Measurements from ENCODE around the gene CIDEB. TPM values are rescaled to one million over a fixed set of nuclear protein-coding genes. Genes with fewer than 3 reads are reported as not detected.

Gene CIDEB
- total RNA-seq, 1 donor: 0.36 TPM

- Histone ChIP-seq H3K4me2 (ENCODE audit: insufficient read depth, low read length) (no peak overlapping the region), H2AFZ (ENCODE audit: low read length) (no peak overlapping the region), H3K27ac (ENCODE audit: low read depth, low read length) (no peak overlapping the region), H3K36me3 (ENCODE audit: insufficient read depth, low read length) (peaks cover 45% of the 10 kb centered on the region), H3K79me2 (ENCODE audit: insufficient read depth, low read length) (no peaks in the 10 kb centered on the region), H3K4me1 (ENCODE audit: insufficient read depth, low read length) (peaks cover 4% of the 10 kb centered on the region), H3K27me3 (ENCODE audit: insufficient read depth, low read length) (no peaks in the 10 kb centered on the region), H3K9me3 (ENCODE audit: low read depth, low read length) (no peaks in the 10 kb centered on the region), H3K4me3 (ENCODE audit: insufficient read depth, low read length) (no peak overlapping the region), H4K20me1 (ENCODE audit: insufficient read depth, low read length) (no peaks in the 10 kb centered on the region)
- TF ChIP-seq CTCF (IDR thresholded peaks at IDR 0.05; ENCODE audit: extremely low read depth, low read depth, low read length): no peak
- DNase-seq (ENCODE audit: insufficient read length, low spot score, missing footprints): no peak
These were observed 15.5 kb downstream of the CIDEB start for GRCh38 chr14:24292118-24292807.

GRCh38 chr14:24291446-24292117 is 16.2 kb downstream of the CIDEB start:
- no peaks in the 10 kb centered on the region for H4K20me1 ChIP-seq (ENCODE audit: insufficient read depth, low read length)
- no peaks in the 10 kb centered on the region for H3K9me3 ChIP-seq (ENCODE audit: low read depth, low read length)
- H3K4me2 ChIP-seq (ENCODE audit: insufficient read depth, low read length): no peak overlapping the region
- H3K27ac ChIP-seq (ENCODE audit: low read depth, low read length): no peak overlapping the region
- no peaks in the 10 kb centered on the region for H3K27me3 ChIP-seq (ENCODE audit: insufficient read depth, low read length)
- no peaks in the 10 kb centered on the region for H3K79me2 ChIP-seq (ENCODE audit: insufficient read depth, low read length)
- H2AFZ ChIP-seq (ENCODE audit: low read length): no peak overlapping the region
- H3K4me3 ChIP-seq (ENCODE audit: insufficient read depth, low read length): no peak overlapping the region
- no peak for DNase-seq (ENCODE audit: insufficient read length, low spot score, missing footprints)
- H3K4me1 ChIP-seq (ENCODE audit: insufficient read depth, low read length): peaks cover 2% of the 10 kb centered on the region
- TF ChIP-seq CTCF (IDR thresholded peaks at IDR 0.05; ENCODE audit: extremely low read depth, low read depth, low read length): no peak
- peaks cover 45% of the 10 kb centered on the region for H3K36me3 ChIP-seq (ENCODE audit: insufficient read depth, low read length)

- peaks cover 39% of the 10 kb centered on the region for H3K36me3 ChIP-seq (ENCODE audit: insufficient read depth, low read length)
- H3K4me3 ChIP-seq (ENCODE audit: insufficient read depth, low read length): no peak overlapping the region
- H3K27me3 ChIP-seq (ENCODE audit: insufficient read depth, low read length): no peaks in the 10 kb centered on the region
- no peak overlapping the region for H3K4me2 ChIP-seq (ENCODE audit: insufficient read depth, low read length)
- DNase-seq (ENCODE audit: insufficient read length, low spot score, missing footprints): no peak
- no peaks in the 10 kb centered on the region for H3K4me1 ChIP-seq (ENCODE audit: insufficient read depth, low read length)
- TF ChIP-seq CTCF (IDR thresholded peaks at IDR 0.05; ENCODE audit: extremely low read depth, low read depth, low read length): no peak
- no peak overlapping the region for H2AFZ ChIP-seq (ENCODE audit: low read length)
- H3K9me3 ChIP-seq (ENCODE audit: low read depth, low read length): no peaks in the 10 kb centered on the region
- no peak overlapping the region for H3K27ac ChIP-seq (ENCODE audit: low read depth, low read length)
- no peaks in the 10 kb centered on the region for H4K20me1 ChIP-seq (ENCODE audit: insufficient read depth, low read length)
- H3K79me2 ChIP-seq (ENCODE audit: insufficient read depth, low read length): no peaks in the 10 kb centered on the region
These were observed 17.0 kb downstream of the CIDEB start for GRCh38 chr14:24290746-24291145.

GRCh38 chr14:24289649-24290280 is 18.0 kb downstream of the CIDEB start:
- Histone ChIP-seq H3K36me3 (ENCODE audit: insufficient read depth, low read length) (peaks cover 33% of the 10 kb centered on the region), H3K9me3 (ENCODE audit: low read depth, low read length) (no peaks in the 10 kb centered on the region), H3K27me3 (ENCODE audit: insufficient read depth, low read length) (no peaks in the 10 kb centered on the region), H3K4me3 (ENCODE audit: insufficient read depth, low read length) (no peak overlapping the region), H4K20me1 (ENCODE audit: insufficient read depth, low read length) (no peaks in the 10 kb centered on the region), H3K27ac (ENCODE audit: low read depth, low read length) (no peak overlapping the region), H3K79me2 (ENCODE audit: insufficient read depth, low read length) (no peaks in the 10 kb centered on the region), H3K4me2 (ENCODE audit: insufficient read depth, low read length) (no peak overlapping the region), H2AFZ (ENCODE audit: low read length) (no peak overlapping the region), H3K4me1 (ENCODE audit: insufficient read depth, low read length) (no peaks in the 10 kb centered on the region)
- no peak for DNase-seq (ENCODE audit: insufficient read length, low spot score, missing footprints)
- TF ChIP-seq CTCF (IDR thresholded peaks at IDR 0.05; ENCODE audit: extremely low read depth, low read depth, low read length): no peak

Data from osteoblast (primary cell).